ENCODE data around the gene TEAD3.

Gene TEAD3

DNA sequence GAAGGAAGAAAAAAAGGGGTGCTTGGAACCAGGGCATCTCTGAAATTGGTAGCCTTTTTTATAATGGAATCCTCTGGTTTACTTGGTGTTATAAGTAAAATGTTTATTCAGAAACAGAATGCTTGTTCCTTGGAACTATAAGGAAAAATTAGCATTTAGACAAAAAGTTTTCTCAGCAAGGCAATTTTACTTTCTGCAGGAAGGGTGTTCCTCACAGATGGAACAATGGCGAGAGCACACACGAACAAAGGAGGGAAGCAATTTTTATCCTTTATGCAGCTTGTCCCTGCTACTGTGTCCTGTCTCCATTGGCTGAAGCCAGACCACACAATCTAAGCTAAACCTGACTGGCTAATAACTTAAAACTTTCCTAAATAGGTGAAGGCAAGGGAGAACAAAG, 67.4 kb downstream of the TEAD3 start:
- no peak for DNase-seq
- intact Hi-C loops (cut with DNase I): no loop called here

DNA sequence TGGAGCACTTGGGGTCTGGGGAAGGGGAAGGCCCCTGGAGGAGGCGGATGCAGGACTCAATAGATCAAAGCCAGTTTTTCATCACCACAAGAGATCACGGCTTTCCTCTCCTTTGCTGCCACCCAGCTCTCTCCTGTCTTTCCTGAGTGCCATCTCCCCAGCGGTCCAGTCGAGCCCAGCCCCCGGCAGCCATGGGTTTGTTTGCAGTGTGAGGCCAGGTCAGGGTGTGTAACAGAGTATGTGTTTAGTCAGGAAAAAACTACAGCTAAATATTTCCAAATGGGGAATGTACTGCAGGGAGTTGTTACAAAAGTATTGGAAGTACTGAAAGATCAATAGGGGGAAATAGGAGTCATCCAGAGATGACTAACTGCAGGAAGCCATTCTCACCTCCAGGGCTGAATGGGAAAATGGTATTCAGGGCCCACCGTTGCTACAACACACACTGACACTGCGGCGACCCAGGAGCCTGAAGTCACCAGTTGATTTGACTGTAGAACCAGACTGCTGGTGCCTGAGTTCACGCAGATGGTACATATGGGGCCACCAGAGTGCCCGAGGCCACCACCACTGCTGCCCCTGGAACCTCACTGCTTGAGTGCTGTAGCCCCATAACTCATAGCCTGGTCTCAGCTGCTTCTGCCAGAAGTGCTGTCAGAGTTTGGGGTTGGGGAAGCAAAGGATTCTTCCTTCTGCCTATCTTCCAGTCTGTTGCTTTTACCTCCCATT, 68.3 kb downstream of the TEAD3 start:
- intact Hi-C loops (cut with DNase I): no loop called here
- DNase-seq: no peak

DNA sequence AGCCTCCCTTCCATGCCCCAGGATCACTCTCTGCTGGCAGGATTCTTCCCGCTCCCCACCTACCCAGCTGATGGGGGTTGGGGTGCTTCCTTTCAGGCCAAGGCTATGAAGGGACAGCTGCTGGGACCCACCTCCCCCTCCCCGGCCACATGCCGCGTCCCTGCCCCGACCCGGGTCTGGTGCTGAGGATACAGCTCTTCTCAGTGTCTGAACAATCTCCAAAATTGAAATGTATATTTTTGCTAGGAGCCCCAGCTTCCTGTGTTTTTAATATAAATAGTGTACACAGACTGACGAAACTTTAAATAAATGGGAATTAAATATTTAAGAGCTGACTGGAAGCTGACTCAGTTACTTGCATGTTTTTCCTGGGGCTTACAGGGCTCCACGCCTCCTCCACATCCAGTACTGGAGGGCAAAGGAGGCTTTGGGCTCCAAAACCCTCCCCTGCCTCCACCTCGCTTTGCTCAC, 69.0 kb downstream of the TEAD3 start:
- no peak for DNase-seq
- intact Hi-C loops (cut with DNase I): no loop called here

- intact Hi-C loops (cut with DNase I): no loop called here
- DNase-seq: no peak
These were observed 69.4 kb downstream of the TEAD3 start for GRCh38 chr6:35427435-35427834.

DNA sequence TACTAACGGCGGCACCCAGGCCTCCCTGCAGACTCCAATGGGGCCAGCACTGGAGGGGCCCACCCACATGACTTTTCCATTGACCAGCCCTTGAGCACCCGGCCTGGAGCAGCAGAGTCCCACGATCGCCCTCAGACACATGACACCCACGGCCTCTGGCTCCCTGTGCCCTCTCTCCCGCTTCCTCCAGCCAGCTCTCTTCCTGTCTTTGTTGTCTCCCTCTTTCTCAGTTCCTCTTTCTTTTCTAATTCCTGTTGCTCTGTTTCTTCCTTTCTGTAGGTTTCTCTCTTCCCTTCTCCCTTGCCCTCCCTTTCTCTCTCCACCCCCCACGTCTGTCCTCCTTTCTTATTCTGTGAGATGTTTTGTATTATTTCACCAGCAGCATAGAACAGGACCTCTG, 70.8 kb downstream of the TEAD3 start:
- no peak for DNase-seq
- intact Hi-C loops (cut with DNase I): no loop called here

DNA sequence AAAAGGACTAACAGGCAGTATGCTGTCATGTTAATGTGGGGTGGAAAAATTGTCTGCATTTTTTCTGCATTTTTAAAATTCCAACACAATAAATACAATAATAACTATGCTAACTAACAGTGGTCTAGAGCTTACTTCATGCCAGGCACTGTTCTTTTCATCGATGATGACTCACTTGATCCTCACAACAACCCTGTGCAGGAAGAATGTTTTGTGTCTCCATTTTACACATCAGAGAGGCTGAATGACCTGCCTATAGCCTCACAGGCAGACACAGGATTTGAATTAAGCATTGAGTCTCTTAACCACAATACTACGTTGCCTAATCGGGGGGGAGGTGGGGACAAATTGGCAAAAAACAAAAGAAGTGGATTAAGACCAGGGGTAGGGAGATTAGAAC, 71.6 kb downstream of the TEAD3 start:
- no peak for DNase-seq
- intact Hi-C loops (cut with DNase I): no loop called here
